M059J (cell line): ENCODE data around the gene GRM2. TPM values are rescaled to one million over a fixed set of nuclear protein-coding genes. Genes with fewer than 3 reads are reported as not detected.
"Not testable (repeated sequence)": the region's sequence is repeated elsewhere in the genome, so short reads cannot be mapped to it uniquely, and the experiment has no call there.

Experiments
- DNase-seq: peaks from one replicate; pipeline ENCODE4 v3.0.0-alpha.2; 2012; ENCODE audit warnings: low read depth
- total RNA-seq: library from RNA; depleted of rRNA; stranded (reverse); fragments of >200 nt; shearing (Covaris generic); gene quantifications from 2 replicates; pipeline ENCODE4 v1.2.3, GENCODE V29; 2014; rRNA removed

The GRM2 gene
- total RNA-seq, 1 experiment from 2014 or later, result not detected

- no peak for DNase-seq
Measured at GRCh38 chr3:51722362-51722761, 15.5 kb downstream of the GRM2 start.

- DNase-seq, result no peak
Measured at GRCh38 chr3:51727500-51727899, 20.6 kb downstream of the GRM2 start.

- no peak for DNase-seq
Measured at GRCh38 chr3:51729042-51729633, 22.3 kb downstream of the GRM2 start.

GRCh38 chr3:51733859-51734571 lies 27.1 kb downstream of the GRM2 start:
- no peak for DNase-seq

- no peak for DNase-seq
Measured at GRCh38 chr3:51734572-51734907, 27.7 kb downstream of the GRM2 start.

- DNase-seq, result no peak
Measured at GRCh38 chr3:51735039-51735438, 28.2 kb downstream of the GRM2 start.

GRCh38 chr3:51735950-51736349 lies 29.1 kb downstream of the GRM2 start:
- no peak for DNase-seq

GRCh38 chr3:51739110-51739509 lies 32.2 kb downstream of the GRM2 start:
- no peak for DNase-seq

GRCh38 chr3:51742320-51742719 lies 35.5 kb downstream of the GRM2 start:
- not testable (repeated sequence) for DNase-seq

GRCh38 chr3:51742978-51743377 lies 36.1 kb downstream of the GRM2 start:
- DNase-seq, result not testable (repeated sequence)

GRCh38 chr3:51747840-51748239 lies 41.0 kb downstream of the GRM2 start:
- DNase-seq, result no peak

- no peak for DNase-seq
Measured at GRCh38 chr3:51748327-51748726, 41.5 kb downstream of the GRM2 start.

GRCh38 chr3:51750878-51751277 lies 44.0 kb downstream of the GRM2 start:
- no peak for DNase-seq

- DNase-seq, result no peak
Measured at GRCh38 chr3:51751287-51751686, 44.4 kb downstream of the GRM2 start.

GRCh38 chr3:51753763-51754750 lies 47.2 kb downstream of the GRM2 start:
- DNase-seq, result not testable (repeated sequence)

- DNase-seq, result no peak
Measured at GRCh38 chr3:51759203-51759602, 52.3 kb downstream of the GRM2 start.

Other genes starting within 250 kb of the GRM2 start
- gene DCAF1, start 207.1 kb upstream of the GRM2 start, total RNA-seq, result 8.8 and 12.6 TPM in 2 replicates
- 5.8 and 7.4 TPM in 2 replicates for gene RAD54L2, start 168.3 kb upstream of the GRM2 start, total RNA-seq
- gene TEX264, start 35.8 kb upstream of the GRM2 start, total RNA-seq, result 56.3 and 61.0 TPM in 2 replicates
- gene IQCF6, start 72.2 kb downstream of the GRM2 start, total RNA-seq, result not detected in 2 replicates
- gene IQCF2, start 154.5 kb downstream of the GRM2 start, total RNA-seq, result not detected in 2 replicates
- not detected in 2 replicates for gene IQCF5, start 168.5 kb downstream of the GRM2 start, total RNA-seq
- gene IQCF1, start 196.3 kb downstream of the GRM2 start, total RNA-seq, result not detected in 2 replicates
- 22.2 and 26.3 TPM in 2 replicates for gene RRP9, start 234.8 kb downstream of the GRM2 start, total RNA-seq
- 12.3 and 15.9 TPM in 2 replicates for gene PARP3, start 235.3 kb downstream of the GRM2 start, total RNA-seq
- 0.02 TPM in 1 of 2 replicates, not detected in the other for gene GPR62, start 248.3 kb downstream of the GRM2 start, total RNA-seq